GM18873 (cell line): ENCODE data around the gene KHDRBS2.
"Not testable (repeated sequence)": the region's sequence is repeated elsewhere in the genome, so short reads cannot be mapped to it uniquely, and the experiment has no call there.

Experiments
- ATAC-seq: cut with Tn5 transposase; IDR thresholded peaks from one replicate; pipeline ENCODE4 v1.9.1; 2021; ENCODE audit warnings: mild to moderate bottlenecking, moderate library complexity, moderate number of reproducible peaks; ENCODE audit not compliant: unreplicated experiment, low FRiP score

The KHDRBS2 gene

DNA sequence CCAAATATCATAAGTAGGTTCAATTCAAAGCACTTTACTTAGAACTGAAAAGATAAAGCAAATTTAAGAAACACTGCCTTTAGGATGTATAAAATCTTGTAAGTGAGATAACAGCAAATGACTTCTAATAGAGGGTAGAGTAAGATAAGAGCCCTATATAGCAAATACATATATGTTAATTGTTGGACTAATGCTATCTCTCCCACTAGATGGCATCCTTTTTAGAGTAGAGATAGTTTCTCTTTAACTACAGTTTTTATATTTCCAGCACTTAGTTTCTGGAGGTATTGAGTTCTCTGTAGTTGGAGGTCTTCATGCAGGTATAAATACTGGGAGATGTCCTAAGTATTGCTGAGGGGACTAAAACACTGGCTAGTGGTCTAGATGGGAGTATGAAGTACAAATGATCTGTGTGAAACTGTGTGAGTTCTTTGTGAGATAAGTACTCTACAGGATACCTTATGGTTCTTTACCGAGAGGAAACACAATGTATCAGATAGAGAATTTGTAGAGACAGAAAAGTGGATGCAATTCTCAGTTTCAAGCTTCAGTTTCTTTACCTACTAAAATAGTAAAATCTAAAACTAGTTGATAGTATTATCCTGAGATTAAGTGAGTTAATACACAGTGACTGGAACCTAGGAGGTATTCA, 399.3 kb downstream of the KHDRBS2 start:
- ATAC-seq = no peak

DNA sequence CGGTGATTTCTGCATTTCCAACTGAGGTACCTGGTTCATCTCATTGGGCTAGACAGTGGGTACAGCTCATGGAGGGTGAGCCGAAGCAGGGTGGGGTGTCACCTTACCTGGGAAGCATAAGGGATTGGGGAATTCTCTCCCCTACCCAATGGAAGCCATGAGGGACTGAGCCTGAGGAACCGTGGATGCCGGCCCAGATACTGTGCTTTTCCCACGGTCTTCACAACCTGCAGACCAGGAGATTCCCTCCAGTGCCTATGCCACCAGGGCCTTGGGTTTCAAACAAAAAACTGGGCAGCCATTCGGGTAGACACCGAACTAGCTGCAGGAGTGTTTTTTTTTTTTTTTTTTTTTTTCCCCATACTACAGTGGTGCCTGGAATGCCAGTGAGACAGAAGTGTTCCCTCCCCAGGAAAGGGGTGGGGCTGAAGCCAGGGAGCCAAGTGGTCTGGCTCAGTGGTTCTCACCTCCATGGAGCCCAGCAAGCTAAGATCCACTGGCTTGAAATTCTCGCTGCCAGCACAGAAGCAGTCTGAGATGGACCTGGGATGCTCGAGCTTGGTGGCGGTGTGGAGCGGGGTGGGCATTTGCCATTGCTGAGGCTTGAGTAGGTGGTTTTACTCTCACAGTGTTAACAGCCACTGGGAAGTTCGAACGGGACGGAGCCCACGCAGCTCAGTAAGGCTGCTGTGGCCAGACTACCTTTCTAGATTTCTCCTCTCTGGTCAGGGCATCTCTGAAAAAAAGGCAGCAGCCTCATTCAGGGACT, 416.2 kb downstream of the KHDRBS2 start:
- ATAC-seq = no peak

DNA sequence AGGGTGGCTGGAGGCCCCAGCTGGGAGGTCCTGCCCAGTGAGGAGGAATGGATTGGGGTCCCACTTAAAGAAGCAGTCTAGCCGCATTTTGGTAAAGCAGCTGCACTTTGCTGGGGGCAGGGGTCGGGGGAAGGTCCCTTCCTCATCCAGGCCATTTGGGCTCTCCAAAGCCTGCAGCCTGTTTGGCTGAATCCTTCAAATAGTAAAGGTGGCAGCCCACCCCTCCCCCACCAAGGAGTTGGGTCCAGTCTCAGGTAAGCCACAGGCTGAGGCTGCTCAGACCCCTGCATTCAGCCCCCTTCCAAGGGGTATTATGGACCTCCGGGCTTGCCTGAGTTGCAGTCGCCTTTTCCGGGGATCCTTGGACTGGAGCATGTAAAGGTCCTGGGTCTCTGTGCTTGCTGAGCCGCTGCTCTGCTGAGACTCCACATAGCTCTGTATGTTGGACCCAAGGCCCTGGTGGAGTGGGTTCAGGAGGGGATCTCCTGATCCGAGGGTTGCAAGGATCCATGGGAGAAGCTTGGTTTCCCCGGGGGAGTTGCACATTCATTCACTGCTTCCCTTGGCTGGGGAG, 417.4 kb downstream of the KHDRBS2 start:
- ATAC-seq = no peak

DNA sequence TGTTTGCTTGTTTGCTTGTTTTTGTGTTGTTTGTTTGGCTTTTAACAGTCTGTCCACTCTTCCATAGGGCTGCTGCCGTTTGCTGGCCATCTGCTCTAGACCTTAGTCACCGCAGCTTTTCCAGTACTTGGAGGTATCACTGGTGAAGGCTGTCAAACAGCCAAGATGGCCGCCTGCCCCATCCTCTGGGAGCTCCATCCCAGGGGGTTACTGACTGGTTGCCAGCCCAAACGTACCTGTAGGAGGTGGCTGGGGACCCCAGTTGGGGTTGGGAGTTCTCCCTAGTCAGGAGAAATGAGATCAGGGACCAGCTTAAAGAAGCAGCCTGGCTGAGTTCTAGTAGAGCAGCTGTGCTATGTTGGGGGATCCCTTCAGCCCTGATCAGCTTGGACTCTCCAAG, 418.4 kb downstream of the KHDRBS2 start:
- no peak for ATAC-seq

DNA sequence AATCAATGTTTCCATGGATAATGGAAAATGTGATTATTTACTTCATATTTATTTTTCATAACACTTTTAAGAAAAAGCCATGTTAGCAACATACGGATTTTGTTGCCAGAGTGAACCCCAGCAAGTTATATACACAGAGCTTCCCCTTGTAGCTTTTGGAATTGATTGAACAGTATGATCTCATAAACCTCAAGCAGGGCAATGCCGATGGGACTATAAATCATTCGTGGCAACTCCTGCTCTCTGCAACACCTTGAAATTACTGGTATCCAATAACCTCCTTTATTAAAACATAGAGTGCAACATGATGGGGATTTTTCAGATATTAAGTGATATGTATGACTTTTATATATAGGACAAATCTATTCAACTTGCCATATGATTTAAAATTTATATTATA, 428.5 kb downstream of the KHDRBS2 start:
- no peak for ATAC-seq

- ATAC-seq = no peak
These were observed 444.1 kb downstream of the KHDRBS2 start for GRCh38 chr6:61841958-61842357.

DNA sequence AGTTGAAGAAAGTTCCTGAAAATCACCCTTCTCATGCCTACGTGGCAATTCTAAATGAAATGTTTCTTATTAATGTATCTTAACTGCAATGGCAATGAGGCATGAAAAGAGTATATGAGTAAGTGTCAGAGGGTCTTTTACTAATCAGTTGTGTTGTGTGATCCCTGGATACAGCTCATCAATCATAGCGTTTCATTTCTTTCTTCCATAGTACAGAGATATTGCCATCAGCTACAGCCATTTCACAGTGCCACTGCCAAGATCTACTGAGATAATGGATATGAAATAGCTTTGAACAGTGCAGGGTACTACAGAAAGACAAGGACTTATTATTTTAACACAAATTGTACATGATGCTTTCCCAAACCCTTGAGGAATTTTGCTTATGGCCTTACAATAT, 450.8 kb downstream of the KHDRBS2 start:
- ATAC-seq = no peak

GRCh38 chr6:61833176-61833755, 452.8 kb downstream of the KHDRBS2 start:
- ATAC-seq = no peak

DNA sequence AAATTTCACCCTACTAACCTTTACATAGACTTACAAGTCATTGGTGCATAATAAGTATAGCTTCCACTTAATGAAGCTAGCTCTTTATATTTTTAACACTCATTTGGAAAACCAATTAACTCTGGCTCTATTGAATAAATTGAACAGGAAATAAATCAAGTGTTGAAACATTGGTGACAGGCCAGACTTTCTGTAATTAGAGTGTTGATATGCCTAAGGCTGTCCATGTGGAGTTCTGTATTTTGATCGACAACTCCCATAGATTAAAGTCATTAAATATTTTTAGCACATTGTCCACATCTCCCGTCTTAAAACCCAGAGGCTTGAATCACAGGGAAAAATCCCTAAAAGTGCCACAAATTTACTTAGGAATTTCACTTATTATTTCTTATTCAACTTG, 468.3 kb downstream of the KHDRBS2 start:
- no peak for ATAC-seq

GRCh38 chr6:61810047-61810446, 476.0 kb downstream of the KHDRBS2 start:
- no peak for ATAC-seq

- no peak for ATAC-seq
These were observed 476.9 kb downstream of the KHDRBS2 start for GRCh38 chr6:61809004-61809595.

- no peak for ATAC-seq
These were observed 498.0 kb downstream of the KHDRBS2 start for GRCh38 chr6:61787998-61788397.

DNA sequence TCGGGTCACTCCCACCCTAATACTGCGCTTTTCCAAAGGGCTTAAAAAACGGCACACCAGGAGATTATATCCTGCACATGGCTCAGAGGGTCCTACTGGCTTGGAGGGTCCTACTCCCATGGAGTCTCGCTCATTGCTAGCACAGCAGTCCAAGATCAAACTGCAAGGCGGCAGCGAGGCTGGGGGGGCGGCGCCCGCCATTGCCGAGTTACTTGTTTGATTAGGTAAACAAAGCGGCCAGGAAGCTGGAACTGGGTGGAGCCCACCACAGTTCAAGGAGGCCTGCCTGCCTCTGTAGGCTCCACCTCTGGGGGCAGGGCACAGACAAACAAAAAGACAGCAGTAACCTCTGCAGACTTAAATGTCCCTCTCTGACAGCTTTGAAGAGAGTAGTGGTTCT, 516.6 kb downstream of the KHDRBS2 start:
- ATAC-seq = not testable (repeated sequence)

DNA sequence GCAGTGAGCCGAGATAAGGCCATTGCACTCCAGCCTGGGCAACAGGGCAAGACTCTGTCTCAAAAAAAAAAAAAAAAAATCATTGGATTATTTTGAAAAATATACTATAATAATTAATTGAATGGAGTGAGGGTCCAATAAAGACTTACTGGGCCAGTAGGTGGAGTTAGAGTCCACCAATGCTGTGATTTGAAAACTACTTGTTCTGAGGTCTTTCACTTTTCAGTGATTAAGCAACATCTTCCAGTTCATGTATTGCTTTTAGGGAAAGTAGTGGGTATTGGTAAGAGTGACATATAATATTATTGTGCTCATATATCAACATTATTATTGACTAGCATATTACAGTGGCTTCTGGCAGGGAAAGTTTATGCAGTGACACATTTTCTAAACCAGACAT, 530.3 kb downstream of the KHDRBS2 start:
- ATAC-seq = no peak

DNA sequence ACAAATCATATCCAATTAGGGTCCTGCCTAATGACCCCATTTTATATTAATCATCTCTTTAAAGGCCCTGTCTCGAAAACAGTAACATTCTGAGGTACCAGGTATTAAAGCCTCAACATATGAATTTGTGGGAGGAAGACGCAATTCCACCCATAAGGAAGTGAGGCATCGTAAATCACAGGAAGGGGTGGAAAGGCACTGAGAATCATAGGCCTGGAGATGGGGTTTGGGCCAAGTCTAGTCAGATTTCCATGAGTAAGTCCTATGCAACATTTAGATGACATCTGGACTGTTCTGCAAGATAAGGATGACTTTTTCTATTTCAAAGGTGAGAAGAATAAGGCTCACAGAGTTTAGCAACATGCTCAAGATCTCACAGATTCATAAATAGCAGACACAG, 534.0 kb downstream of the KHDRBS2 start:
- no peak for ATAC-seq

- no peak for ATAC-seq
These were observed 540.0 kb downstream of the KHDRBS2 start for GRCh38 chr6:61745994-61746393.

- ATAC-seq = no peak
These were observed 574.2 kb downstream of the KHDRBS2 start for GRCh38 chr6:61711849-61712248.

DNA sequence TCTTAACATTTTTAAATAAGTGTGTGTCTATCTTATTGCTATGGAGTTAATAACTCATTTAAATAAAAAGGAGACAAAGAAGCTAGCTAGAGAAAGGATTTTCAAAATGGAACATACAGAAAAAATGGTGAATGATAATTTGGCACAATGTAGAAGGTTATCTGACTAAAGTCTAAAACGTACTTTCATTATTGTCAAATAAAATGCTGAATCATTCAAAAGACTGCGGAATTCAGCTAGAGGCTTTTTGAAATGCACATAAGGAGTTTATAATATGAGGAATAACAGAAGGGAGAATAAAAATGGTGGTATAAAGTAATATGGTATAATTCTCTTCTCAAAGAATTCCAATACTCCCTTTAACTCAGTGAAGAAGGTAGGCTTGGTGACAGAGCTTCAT, 597.9 kb downstream of the KHDRBS2 start:
- no peak for ATAC-seq

DNA sequence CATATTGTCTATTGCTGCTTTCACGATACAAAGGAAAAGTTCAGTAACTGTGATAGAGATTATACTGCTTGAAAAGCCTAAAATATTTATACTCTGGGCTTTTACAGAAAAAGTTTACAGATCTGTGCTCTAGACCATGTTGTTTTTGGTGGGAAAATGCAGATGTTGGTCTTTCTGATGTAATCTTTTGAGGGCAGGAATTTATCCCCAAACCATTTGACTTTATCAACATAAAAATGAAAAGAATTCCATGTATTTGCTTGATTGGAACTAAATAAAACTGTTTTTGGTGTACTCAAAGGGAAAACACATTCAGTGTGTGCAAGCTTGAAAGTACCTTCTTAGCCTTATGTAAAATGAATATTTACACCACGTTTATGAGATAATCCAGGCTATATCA, 603.5 kb downstream of the KHDRBS2 start:
- ATAC-seq = no peak

GRCh38 chr6:61679625-61680024, 606.4 kb downstream of the KHDRBS2 start:
- no peak for ATAC-seq

- no peak for ATAC-seq
These were observed 610.3 kb downstream of the KHDRBS2 start for GRCh38 chr6:61675734-61676133.
